HG03432 (cell line): ENCODE results near the gene EFCAB10.
"Not testable (repeated sequence)": the region's sequence is repeated elsewhere in the genome, so short reads cannot be mapped to it uniquely, and the experiment has no call there.

ENCODE experiments used
- ATAC-seq: cut with Tn5 transposase; IDR thresholded peaks from one replicate; pipeline ENCODE4 v1.9.1; 2021; ENCODE audit warnings: mild to moderate bottlenecking, moderate library complexity; ENCODE audit not compliant: unreplicated experiment

The EFCAB10 gene

GRCh38 chr7:105599551-105599950 lies 18.3 kb upstream of the EFCAB10 start:
- no peak for ATAC-seq

- not testable (repeated sequence) for ATAC-seq
Observed at GRCh38 chr7:105599080-105599479, 17.8 kb upstream of the EFCAB10 start.

- no peak for ATAC-seq
Observed at GRCh38 chr7:105596866-105597265, 15.6 kb upstream of the EFCAB10 start.

GRCh38 chr7:105594034-105594433 lies 12.7 kb upstream of the EFCAB10 start:
- ATAC-seq, result no peak

- no peak for ATAC-seq
Observed at GRCh38 chr7:105591522-105591921, 10.2 kb upstream of the EFCAB10 start.

DNA sequence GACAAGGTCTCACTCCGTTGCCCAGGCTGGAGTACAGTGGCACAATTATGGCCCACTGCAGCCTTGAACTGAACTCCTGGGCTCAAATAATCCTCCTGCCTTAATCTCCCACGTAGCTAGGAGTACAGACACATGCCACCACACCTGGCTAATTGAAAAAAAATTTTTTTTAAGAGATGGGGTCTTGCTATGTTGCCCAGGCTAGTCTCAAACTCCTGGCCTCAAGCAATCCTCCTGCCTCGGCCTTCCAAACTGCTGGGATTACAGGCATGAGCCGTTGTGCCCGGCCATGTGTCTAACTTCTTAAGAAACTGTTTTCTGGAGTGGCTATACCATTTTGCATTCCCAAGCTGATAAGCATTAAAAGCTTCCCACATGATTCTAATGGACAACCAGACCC lies 9.5 kb upstream of the EFCAB10 start:
- ATAC-seq, result no peak

DNA sequence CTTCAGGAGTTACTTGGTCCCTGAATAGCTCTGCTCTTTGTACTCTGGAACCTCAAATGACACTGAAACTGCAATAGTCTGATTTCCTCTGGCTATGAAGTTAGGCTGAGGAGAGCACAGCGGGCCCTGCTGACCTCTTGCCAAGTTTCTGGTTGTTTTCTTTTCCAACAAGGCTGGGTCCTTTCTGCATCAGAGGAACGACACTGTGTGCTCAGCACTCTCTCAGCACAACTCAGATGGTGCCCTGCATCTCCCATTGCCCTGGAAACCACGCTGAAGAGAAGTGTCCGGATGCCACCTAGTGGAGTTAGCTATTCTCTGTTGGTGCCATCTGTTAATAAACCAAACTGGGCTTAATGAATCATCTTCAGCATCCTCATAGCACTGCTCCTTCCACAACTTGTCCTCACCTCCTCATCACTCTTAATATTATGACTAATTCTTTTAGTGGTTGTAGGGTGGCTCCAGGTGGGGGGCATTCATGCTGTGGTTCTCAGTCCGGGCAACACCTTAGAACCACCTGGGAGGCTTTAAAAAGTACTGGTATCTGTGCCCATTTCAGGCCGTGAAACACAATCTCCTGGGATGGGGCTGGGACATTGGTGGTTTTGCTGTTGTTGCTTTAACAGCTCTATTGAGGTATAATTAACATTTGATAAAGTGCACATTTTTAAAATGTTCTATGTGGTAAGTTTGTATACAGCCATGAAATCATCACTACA lies 8.2 kb upstream of the EFCAB10 start:
- peak; percentile 89 for ATAC-seq

GRCh38 chr7:105587909-105588635 lies 6.8 kb upstream of the EFCAB10 start:
- ATAC-seq, result no peak

DNA sequence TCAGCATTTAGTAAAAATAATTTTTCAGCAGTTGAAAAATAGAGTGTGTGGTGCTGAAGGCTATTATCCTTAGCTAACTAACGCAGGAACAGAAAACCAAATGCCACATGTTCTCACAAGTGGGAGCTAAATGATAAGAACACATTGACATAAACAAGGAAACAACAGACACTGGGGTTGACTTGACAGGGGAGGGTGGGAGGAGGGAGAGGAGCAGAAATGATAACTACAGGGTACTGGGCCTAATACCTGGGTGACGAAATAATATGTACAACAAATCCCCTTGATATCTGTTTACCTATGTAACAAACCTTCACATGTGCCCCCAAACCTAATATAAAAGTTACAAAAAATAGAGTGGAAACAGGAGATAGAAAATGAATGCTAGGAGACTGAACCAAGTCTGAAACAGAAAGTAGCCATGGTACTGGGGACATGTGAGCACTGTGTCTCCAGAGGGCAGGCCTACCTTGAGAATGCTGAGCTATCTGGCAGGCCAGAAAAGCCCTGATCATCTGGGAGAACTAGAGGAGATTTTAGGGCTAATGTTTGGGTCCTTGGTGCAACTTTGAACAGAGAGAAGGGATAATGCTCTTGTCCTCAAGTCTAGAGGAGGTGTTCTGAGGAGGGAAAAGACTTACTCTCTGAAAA lies 4.7 kb upstream of the EFCAB10 start:
- ATAC-seq, result peak; percentile 34

DNA sequence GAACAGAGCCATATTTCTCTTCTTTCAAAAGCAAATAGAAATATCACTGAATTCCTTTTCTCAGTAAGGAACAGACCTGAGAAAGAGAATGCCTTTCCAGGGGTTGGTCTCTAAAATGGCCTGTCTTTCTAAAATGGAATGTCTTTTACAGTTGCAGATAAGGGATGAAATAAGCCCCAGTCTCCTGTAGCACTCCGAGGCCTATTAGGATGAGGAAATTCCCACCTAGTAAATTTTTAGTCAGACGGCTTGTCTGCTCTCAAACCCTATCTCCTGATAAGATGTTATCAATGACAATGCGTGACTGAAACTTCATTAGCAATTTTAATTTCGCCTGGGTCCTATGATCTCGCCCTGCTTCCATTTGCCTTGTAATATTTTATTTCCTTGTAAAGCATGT lies 2.9 kb upstream of the EFCAB10 start:
- ATAC-seq, result no peak

GRCh38 chr7:105583061-105583460 lies 1.8 kb upstream of the EFCAB10 start:
- ATAC-seq, result no peak

GRCh38 chr7:105580022-105580740 lies 1.1 kb downstream of the EFCAB10 start:
- ATAC-seq, result no peak

DNA sequence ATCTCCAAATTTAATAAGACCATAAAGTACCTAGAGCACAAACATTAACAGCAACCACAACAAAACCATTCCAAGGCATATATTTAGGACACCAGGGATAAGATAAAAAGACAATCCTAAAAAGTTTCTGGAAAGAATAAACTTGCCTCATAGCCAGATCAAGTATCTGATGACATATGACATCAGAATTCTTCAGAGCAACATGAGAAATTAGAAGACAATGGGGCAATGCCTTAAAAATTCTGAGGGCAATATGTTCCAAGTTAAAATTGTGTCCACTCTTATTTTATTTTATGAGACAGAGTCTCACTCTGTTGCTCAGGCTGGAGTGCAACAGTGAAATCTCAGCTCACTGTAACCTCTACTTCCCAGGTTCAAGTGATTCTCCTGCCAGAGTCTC lies 2.8 kb downstream of the EFCAB10 start:
- no peak for ATAC-seq

DNA sequence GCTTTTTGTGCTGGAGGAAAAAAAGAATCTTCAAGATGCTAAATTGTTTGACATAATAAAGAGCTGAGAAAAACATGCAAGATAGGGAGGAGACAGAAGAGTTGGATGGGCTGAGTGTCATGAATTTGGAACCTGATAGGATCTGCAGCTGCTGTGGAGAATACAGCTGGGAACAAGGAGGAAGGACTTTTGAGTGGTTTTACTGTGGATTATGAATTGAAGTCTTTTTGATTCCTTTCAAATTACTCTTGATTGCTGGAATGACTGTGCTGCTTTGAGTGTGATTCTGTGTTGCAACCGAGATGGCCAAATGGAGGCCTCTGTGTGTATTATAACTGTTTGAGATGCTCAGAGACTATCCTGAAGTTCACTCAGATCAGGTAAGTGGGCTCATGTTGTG lies 4.0 kb downstream of the EFCAB10 start:
- no peak for ATAC-seq

DNA sequence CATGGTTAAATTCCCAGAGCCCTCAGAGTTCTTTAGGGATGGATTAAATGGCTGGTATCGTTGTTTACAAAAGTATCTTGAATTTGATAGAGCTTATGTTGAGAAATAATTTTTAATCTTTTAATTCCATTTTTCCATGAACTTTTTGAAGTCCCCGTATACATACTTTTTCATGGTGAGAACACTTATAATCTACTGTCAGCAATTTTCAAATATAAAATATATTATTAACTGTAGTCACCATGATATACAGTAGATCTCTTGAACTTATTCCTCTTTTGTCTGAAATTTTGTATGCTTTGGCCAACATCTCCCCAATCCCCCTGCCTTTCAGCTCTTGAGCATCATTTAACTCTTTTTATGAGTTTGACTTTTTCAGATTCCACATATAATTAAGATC lies 9.4 kb downstream of the EFCAB10 start:
- ATAC-seq, result no peak

DNA sequence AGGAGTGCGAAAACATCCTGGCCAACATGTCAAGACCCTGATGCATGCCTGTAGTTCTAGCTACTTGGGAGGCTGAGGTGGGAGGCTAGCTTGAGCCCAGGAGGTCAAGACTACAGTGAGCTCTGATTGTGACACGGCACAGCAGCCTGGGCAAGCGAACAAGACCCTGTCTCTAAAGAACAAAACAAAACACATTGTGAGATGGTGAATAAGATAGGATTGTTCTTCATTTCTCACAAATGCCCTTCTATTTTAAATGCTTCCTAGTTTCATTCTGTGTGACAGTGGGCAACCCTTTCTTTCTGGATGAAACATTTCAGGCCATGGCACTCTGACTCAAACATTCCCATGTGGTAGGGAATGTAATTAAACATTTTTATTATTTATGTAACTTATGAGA lies 13.5 kb downstream of the EFCAB10 start:
- no peak for ATAC-seq

DNA sequence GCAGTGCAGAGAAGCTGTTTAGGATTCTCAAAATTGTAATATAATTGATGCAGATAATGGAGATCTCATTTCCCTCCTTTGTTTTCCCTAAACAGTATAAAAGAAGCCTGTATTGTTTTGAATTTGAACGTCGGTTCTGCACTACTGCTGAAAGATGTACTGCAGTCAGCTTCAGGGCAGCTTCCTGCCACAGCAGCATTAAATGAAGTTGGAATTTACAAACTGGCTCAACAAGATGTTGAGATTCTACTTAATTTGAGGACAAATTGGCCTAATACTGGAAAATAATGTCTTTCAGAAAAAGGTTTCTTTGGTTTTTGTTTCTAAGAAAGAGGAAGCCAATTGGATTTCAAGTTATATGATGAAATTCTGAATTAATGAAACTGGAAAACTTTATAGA lies 14.3 kb downstream of the EFCAB10 start:
- ATAC-seq, result no peak

DNA sequence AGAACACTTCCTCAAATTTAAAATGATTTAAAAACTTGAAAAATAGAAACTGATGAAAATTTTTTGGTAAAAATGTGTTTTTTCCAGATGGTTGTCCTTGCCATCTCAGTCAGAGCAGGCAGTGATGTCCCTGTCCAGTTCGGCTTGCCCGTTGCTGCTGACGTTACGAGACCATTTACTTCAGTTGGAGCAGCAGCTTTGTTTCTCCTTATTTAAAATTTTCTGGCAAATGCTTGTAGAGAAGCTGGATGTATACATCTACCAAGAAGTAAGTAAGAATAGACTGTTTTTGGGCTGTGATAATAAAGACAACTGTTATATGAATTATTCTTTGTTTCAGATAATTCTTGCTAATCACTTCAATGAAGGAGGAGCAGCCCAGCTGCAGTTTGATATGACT lies 16.1 kb downstream of the EFCAB10 start:
- no peak for ATAC-seq

GRCh38 chr7:105559926-105560325 lies 21.4 kb downstream of the EFCAB10 start:
- no peak for ATAC-seq

DNA sequence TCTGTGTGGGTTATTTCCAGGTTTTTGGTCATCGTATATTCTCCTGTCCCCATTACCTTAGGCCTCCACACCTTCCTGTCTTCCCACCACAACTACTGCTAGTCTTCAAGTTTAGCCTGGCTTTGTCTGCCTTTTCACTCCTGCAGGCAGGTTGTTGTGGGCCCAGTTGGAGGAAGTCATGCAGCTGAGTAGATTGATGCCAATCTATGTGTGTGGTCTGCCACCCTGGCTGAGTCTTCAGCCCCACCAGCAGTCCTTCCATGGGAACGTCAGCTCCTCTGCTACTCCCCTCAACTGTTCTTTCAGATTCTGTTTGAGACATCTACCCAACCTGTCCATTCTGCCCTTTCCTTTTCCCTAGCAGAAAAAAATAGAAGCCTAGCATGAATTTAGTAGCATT lies 43.0 kb downstream of the EFCAB10 start:
- ATAC-seq, result no peak

DNA sequence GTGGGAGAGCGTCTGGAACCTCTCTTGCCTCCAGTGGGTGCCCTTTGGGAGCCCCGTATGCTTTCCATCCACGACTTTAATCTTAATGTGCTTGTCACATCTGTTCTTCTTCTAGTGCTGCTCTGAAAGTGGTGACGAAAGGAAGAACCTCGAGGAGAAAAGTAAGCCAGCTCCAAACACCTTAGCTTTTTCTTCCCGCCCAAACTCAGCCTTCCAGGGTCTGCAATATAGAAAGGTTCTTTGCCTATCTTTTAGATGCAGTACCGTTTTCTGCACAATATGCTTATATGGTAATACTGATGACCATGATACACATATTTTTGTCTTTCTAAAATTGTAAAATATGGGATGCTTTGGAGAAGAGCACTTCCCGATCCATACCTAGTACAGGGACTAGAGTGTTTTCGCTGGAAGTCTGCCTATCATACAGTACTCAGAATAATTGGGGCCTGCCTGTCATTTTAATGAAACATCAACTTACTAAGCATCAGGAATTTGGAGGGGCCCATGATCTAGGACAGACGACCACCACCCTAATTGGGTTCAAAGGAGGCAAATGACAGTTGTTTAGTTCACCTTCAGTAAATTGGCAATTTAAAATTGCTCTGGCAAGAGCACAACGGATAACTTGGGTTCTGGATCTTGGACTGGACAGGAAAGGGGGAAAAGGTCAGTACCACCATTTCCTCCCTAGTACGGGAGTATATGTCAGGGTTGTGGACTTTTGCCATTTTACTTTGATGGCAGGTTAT lies 48.4 kb downstream of the EFCAB10 start:
- ATAC-seq, result no peak
